HepG2 (cell line): ENCODE measurements around the gene VPS37B. TPM values are rescaled to one million over a fixed set of nuclear protein-coding genes. Genes with fewer than 3 reads are reported as not detected.
A peak's percentile ranks its signal among the peaks of the same experiment; 100 is the strongest.

ENCODE experiments used
- ELF3 ChIP-seq: IDR thresholded peaks from 2 replicates; pipeline ENCODE4 v1.6.1; 2016; ENCODE audit warnings: missing genetic modification reagents, missing compliant biosample characterization
- ETV6 ChIP-seq: sonication (generic); formaldehyde crosslinking; conservative IDR thresholded peaks from 2 replicates; pipeline ENCODE4 v1.4.0; 2020; ENCODE audit warnings: missing genetic modification reagents
- FOXP1 ChIP-seq, 2 experiments: fragments of 450-650 bp in 1 of 2; IDR thresholded peaks; 2 replicates each; pipeline ENCODE4 v1.6.1; 2017 to 2018; ENCODE audit warnings: antibody characterized with exemption in 1 of 2
- HMGA1 ChIP-seq: sonication (generic); formaldehyde crosslinking; conservative IDR thresholded peaks from 2 replicates; pipeline ENCODE4 v1.4.0; 2020; ENCODE audit warnings: missing genetic modification reagents
- HNF4A ChIP-seq: sonication (generic); formaldehyde crosslinking; IDR thresholded peaks from 2 replicates; pipeline ENCODE4 v1.4.0; 2020; ENCODE audit warnings: missing genetic modification reagents
- MED8 ChIP-seq: sonication (generic); formaldehyde crosslinking; IDR thresholded peaks from 2 replicates; pipeline ENCODE4 v1.8.1; 2023; ENCODE audit warnings: mild to moderate bottlenecking, missing genetic modification reagents; ENCODE audit not compliant: insufficient replicate concordance
- NPAS2 ChIP-seq: sonication (generic); formaldehyde crosslinking; IDR thresholded peaks from 2 replicates; pipeline ENCODE4 v1.8.0; 2022; ENCODE audit warnings: mild to moderate bottlenecking, missing genetic modification reagents, borderline replicate concordance
- PAF1 ChIP-seq: IDR thresholded peaks from 2 replicates; pipeline ENCODE4 v1.6.1; 2016; ENCODE audit warnings: missing genetic modification reagents, missing compliant biosample characterization
- PAX8 ChIP-seq: sonication (generic); formaldehyde crosslinking; IDR thresholded peaks from 2 replicates; pipeline ENCODE4 v1.8.0; 2022; ENCODE audit warnings: mild to moderate bottlenecking, missing genetic modification reagents, borderline replicate concordance
- POLR2AphosphoS2 ChIP-seq: IDR thresholded peaks from 2 replicates; pipeline ENCODE4 v1.6.1; 2011; ENCODE audit warnings: low read depth, low read length, improper control_type of control experiment
- TBL1XR1 ChIP-seq: fragments of 150-350 bp; IDR thresholded peaks from 2 replicates; pipeline ENCODE4 v1.6.1; 2014; ENCODE audit warnings: borderline replicate concordance, low read length; ENCODE audit not compliant: partially characterized antibody
- TRIM22 ChIP-seq: fragments of 450-650 bp; IDR thresholded peaks from 2 replicates; pipeline ENCODE4 v1.6.1; 2017
- U2AF2 ChIP-seq: fragments of 200-400 bp; formaldehyde crosslinking; IDR thresholded peaks from 2 replicates; pipeline ENCODE4 v1.6.1; 2017; ENCODE audit warnings: low read depth, mild to moderate bottlenecking, low read length
- ZFY ChIP-seq: sonication (generic); formaldehyde crosslinking; IDR thresholded peaks from 2 replicates; pipeline ENCODE4 v1.4.0; 2020; ENCODE audit warnings: missing genetic modification reagents
- ZGPAT ChIP-seq: IDR thresholded peaks from 2 replicates; pipeline ENCODE4 v1.6.1; 2016; ENCODE audit warnings: mild to moderate bottlenecking
- ZNF329 ChIP-seq: sonication (generic); formaldehyde crosslinking; IDR thresholded peaks from 2 replicates; pipeline ENCODE4 v1.9.0; 2021; ENCODE audit warnings: low read depth, mild to moderate bottlenecking, missing genetic modification reagents
- ZNF33B ChIP-seq: sonication (generic); formaldehyde crosslinking; IDR thresholded peaks from 2 replicates; pipeline ENCODE4 v1.5.1; 2020; ENCODE audit warnings: mild to moderate bottlenecking, missing genetic modification reagents
- polyA plus RNA-seq, 8 experiments: library from polyadenylated mRNA; depleted of rRNA in 3 of 8; stranded (reverse) in 7 of 8; unstranded in 1 of 8; fragments of >200 nt; fragmentation: Illumina TruSeq in 4 of 8; extraction: Trizol in 4 of 8; gene quantifications; 2 replicates each; pipeline versions ENCODE4 v1.2.1 to v1.2.3, GENCODE V29; 2011 to 2016; ENCODE audit warnings: low read depth in 4 of 8, missing spikeins in 1 of 8, mixed read lengths in 1 of 8; ENCODE audit not compliant: insufficient read depth in 1 of 8
- total RNA-seq, 5 experiments: library from RNA; depleted of rRNA; stranded (reverse); fragments of >200 nt; fragmentation: Illumina TruSeq; extraction: Trizol; gene quantifications; 2 replicates each; pipeline ENCODE4 v1.2.3, GENCODE V29; 2016; ENCODE audit warnings: low read depth in 1 of 5
- TF ChIP-seq, protein P1 (sequence below): IDR thresholded peaks from 2 replicates; pipeline ENCODE4 v1.6.1; 2016; ENCODE audit warnings: low read depth
- TF ChIP-seq, protein P2 (sequence below): sonication (generic); formaldehyde crosslinking; IDR thresholded peaks from 2 replicates; pipeline ENCODE4 v1.9.0; 2022; ENCODE audit warnings: missing genetic modification reagents, mild to moderate bottlenecking, borderline replicate concordance
- TF ChIP-seq, protein P3 (sequence below): sonication (generic); formaldehyde crosslinking; IDR thresholded peaks from 2 replicates; pipeline ENCODE4 v1.5.1; 2020; ENCODE audit warnings: mild to moderate bottlenecking, moderate library complexity, missing genetic modification reagents
- TF ChIP-seq, protein P4 (sequence below): sonication (generic); formaldehyde crosslinking; IDR thresholded peaks from 2 replicates; pipeline ENCODE4 v1.8.1; 2023; ENCODE audit warnings: missing genetic modification reagents, inconsistent platforms, borderline replicate concordance

VPS37B gene
- total and polyA plus RNA-seq, 2 of the 13 experiments (the other 11 are each of a cell fraction or from before 2014, with no cell fraction given) = 4.6 to 5.3 TPM

DNA sequence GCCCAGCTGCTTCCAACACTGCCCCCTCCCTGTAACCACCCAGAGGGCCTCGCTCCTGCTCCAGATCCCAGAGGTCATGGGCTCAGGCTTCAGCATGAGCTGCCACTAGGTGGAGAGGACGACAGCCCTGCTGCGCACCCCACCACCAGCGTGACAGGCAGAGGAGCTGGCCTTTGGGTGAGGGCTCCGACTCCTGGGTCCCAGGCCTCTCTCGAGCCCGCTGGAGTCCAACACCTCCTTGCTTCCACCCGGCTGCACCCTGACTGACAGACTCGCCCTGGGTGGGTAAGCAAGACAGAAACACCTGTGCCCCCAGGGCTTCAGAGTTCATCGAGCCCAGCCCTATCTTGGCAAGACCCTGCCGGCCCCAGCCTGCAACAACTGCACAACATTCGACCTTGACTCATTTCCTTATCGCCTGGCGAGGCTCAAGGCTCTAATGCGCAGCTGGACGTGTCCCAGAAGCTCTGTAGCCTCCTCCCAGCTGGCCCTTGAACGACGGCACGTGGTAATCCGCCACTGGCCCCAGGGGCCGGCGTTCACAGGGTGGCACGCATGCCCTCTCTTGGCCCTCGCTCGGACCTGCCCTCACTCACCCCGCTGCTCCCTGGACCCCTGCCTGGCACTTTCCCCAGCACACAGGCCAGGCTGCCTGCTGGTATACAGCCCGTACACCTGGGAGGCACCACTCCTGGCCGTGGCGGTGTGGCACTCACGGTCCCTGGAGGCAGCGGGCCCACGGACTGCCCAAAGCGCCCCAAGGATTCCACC is 28.0 kb downstream of the VPS37B start (continued):
- TF ChIP-seq, protein P1, sequence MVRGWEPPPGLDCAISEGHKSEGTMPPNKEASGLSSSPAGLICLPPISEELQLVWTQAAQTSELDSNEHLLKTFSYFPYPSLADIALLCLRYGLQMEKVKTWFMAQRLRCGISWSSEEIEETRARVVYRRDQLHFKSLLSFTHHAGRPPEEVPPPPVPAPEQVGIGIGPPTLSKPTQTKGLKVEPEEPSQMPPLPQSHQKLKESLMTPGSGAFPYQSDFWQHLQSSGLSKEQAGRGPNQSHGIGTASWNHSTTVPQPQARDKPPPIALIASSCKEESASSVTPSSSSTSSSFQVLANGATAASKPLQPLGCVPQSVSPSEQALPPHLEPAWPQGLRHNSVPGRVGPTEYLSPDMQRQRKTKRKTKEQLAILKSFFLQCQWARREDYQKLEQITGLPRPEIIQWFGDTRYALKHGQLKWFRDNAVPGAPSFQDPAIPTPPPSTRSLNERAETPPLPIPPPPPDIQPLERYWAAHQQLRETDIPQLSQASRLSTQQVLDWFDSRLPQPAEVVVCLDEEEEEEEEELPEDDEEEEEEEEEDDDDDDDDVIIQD = no peak
- TF ChIP-seq FOXP1 (IDR thresholded peaks at IDR 0.05) (no peak), FOXP1 (CRISPR knock-in tag; IDR thresholded peaks at IDR 0.05) (no peak), MED8 (CRISPR knock-in tag) (no peak), ZNF33B (no peak), TRIM22 (no peak), PAX8 (no peak), ETV6 (CRISPR knock-in tag) (no peak), ZNF329 (no peak), PAF1 (CRISPR knock-in tag) (no peak), ELF3 (CRISPR knock-in tag) (no peak), HNF4A (CRISPR knock-in tag) (no peak), U2AF2 (no peak), HMGA1 (CRISPR knock-in tag) (no peak), NPAS2 (CRISPR knock-in tag) (no peak), TBL1XR1 (no peak), POLR2AphosphoS2 (no peak), ZFY (peak; percentile 51; the same call in 1 of the 2 replicates), ZGPAT (CRISPR knock-in tag) (no peak)
- TF ChIP-seq, protein P2, sequence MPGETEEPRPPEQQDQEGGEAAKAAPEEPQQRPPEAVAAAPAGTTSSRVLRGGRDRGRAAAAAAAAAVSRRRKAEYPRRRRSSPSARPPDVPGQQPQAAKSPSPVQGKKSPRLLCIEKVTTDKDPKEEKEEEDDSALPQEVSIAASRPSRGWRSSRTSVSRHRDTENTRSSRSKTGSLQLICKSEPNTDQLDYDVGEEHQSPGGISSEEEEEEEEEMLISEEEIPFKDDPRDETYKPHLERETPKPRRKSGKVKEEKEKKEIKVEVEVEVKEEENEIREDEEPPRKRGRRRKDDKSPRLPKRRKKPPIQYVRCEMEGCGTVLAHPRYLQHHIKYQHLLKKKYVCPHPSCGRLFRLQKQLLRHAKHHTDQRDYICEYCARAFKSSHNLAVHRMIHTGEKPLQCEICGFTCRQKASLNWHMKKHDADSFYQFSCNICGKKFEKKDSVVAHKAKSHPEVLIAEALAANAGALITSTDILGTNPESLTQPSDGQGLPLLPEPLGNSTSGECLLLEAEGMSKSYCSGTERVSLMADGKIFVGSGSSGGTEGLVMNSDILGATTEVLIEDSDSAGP = peak; percentile 42; the same call in 1 of the 2 replicates
- TF ChIP-seq, protein P3, sequence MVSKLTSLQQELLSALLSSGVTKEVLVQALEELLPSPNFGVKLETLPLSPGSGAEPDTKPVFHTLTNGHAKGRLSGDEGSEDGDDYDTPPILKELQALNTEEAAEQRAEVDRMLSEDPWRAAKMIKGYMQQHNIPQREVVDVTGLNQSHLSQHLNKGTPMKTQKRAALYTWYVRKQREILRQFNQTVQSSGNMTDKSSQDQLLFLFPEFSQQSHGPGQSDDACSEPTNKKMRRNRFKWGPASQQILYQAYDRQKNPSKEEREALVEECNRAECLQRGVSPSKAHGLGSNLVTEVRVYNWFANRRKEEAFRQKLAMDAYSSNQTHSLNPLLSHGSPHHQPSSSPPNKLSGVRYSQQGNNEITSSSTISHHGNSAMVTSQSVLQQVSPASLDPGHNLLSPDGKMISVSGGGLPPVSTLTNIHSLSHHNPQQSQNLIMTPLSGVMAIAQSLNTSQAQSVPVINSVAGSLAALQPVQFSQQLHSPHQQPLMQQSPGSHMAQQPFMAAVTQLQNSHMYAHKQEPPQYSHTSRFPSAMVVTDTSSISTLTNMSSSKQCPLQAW (CRISPR knock-in tag) = peak; percentile 48; the same call in 1 of the 2 replicates
- TF ChIP-seq, protein P4, sequence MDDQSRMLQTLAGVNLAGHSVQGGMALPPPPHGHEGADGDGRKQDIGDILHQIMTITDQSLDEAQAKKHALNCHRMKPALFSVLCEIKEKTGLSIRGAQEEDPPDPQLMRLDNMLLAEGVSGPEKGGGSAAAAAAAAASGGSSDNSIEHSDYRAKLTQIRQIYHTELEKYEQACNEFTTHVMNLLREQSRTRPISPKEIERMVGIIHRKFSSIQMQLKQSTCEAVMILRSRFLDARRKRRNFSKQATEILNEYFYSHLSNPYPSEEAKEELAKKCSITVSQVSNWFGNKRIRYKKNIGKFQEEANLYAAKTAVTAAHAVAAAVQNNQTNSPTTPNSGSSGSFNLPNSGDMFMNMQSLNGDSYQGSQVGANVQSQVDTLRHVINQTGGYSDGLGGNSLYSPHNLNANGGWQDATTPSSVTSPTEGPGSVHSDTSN (CRISPR knock-in tag) = no peak
